HG02840 (cell line): ENCODE results near the gene PTCD3.

ENCODE experiments used
- ATAC-seq: cut with Tn5 transposase; IDR thresholded peaks from one replicate; pipeline ENCODE4 v1.9.1; 2021; ENCODE audit warnings: mild to moderate bottlenecking, moderate library complexity, moderate number of reproducible peaks; ENCODE audit not compliant: unreplicated experiment, low FRiP score

The PTCD3 gene

DNA sequence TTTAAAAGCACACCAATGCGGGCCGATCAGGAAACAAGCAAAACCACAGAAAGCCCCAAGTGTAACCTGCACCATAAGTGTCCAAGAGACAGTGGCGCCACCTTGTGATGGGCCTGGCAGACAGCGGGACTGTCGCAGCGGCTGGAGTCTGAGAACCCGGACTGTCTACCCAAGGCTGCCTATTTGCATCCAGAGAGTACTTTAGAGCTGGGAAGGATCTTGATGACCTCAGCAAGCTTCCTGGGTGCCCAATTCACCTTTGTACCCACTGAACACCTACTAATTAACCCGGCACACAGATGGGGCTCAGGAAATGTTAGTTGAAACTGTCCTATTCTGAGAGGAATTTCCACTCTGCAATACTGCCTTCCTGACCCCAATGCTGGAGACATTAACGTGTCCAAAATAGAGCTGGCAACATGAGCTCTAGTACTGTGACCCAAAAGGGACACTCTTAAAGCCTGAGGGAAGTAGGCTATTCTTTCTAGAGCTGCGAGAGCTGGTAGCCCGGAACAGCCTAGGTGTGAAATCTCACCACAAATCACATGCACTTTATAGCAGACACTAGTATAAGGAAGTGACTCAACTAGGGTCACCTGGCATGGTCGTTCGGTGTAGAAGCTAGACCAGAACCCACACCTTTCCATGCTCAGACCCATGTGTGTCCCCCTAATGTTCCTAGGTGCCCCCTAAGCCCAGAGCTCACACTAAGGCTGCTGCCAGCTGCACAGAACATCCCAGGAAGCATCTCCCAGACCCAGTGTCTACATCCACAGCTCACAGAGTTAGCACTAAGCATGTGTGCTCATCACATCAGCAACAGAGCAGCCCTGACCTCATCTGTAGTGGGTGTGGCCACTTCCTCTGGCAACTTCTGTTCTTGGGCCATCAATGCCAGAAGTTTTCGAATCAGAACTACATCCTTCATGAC is 25.8 kb upstream of the PTCD3 start:
- ATAC-seq = no peak

DNA sequence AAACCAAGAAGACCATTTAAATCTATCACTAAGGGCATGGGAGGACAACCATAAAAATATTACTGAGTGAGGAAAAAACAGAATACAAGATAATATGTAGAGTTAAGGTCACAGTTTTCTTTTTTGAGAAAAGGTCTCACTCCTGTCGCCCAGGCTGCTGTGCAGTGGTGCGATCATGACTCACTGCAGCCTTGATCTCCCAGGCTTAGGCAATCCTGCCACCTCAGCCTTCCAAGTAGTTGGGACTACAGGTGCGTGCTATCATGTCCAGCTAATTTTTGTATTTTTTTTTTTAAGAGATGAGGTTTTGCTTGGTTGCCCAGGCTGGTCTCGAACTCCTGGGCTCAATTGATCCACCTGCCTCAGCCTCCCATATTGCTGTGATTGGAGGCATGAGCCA is 24.3 kb upstream of the PTCD3 start:
- no peak for ATAC-seq

DNA sequence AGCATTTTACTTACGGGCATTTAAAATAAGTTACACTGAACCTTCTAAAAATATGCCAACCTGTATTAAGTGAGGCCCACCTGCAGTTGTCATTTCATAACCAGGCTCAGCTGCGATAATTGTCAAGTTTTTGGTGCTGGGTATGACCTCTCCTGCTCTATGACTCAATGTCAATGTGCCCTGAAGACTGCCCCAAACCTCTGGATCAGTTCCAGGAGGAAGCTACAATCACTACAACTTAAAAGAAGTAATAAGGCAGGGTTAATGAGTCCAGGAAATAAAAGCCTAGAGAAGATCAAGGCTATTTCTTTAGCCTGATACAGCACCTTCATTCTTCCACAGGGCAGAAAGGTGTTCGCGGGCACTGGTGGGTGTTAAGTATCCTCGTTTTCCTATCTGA is 23.3 kb upstream of the PTCD3 start:
- no peak for ATAC-seq

DNA sequence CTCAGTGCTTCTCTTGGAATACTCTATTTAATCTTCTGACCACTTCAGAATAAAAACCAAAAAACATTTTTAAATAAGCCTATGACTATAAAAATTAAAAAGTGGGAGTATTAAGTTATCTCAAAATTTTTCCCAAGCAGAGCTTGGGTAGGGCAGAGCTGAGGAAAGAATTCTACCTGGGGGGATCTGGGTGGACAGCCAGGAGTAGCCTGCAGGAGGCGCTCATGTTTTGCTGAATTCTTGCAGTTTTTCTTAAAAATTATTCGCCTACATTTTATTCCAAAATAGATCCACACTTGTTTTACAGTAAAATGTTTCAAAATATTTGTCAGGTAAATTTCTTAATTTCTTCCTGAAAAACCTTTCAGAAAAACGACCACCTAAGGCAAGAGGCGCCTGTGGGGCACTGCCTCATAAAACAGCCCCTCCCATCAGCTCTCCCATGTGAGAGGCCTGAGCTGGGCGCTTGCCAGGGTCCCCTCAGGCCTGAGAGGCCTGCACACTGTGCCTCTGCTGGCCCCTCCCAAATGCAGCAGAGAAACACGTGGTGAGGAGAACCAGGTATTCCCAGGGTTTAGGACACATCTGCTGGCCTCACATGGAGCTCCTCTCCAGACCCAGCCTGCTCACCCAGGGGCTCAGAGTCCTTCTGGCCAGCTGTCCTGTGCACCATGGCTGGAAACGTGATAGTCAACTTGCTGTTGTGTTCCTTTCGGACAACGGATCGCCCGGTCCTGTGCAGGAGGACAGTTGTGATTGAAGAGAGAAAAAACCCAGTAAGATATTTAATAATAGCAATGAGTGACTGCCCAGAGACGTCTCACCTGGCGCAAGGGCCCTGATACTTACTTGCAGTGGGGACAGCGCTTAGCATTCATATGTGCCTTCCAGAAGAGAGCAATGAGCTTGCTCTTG is 17.8 kb upstream of the PTCD3 start:
- ATAC-seq = no peak

DNA sequence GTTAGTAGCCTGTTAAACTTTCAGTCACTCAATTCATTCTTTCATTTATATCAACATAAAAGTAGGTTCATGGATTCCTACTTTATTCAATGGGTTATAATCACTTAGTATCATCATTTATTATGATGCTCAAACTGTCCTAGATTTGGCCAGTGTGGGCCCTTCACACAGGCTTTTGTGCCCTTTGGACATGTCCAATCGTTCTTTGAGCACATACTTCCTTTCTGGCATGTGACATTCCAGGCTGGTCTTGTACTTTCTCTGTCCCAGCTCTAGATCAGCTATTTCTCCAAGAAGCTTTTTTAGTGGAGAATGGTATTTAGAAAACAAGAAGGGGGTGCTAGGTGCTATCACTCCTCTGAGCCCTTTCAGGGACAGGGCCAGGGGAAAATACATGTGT is 11.8 kb upstream of the PTCD3 start:
- no peak for ATAC-seq

DNA sequence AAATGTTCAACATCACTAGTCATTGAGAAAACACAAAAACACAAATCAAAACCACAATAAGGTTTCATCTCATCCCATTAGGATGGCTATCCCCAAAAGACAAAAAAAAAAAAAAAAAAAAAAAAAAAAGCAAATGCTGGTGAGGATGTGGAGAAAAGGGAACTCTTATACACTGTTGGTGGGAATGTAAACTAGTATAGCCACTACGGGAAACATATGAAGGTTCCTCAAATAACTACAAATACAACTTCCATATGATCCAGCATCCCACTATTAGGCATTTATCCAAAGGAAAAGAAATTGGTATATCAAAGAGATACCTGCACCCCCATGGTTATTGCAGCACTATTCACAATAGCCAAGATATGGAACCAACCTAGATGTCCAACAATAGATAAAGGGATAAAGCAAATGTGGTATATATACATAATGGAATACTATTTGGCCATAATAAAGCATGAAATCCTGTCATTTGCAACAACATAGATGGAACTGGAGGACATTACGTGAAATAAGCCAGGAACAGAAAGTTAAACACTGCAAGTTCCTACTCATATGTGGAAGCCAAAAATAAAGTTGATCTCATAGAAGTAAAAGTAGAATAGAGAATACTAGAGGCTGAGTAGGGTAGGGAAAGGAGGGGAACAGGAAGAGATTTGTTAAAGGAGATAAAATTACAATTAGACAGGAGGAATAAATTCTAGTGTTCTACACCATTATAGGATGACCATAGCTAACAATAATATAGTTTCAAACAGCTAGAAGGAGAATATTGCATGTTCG is 8.7 kb upstream of the PTCD3 start:
- ATAC-seq = no peak

DNA sequence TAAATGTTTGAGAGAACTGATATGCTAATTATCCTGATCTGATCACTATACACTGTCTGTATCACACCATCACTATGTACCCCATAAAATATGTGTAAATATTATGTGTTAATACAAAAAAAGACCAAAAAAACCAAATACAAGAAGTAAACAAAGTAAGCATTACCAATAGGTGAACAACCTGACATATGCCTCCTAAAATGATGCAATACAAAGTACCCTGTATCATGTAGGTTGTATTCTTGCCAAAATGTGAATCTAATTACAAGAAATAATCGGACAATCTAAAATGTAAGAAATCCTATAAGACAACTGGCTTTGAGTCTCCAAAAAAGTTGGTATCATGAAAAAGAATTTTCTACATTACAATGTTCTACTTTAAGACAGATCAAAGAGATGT is 8.1 kb upstream of the PTCD3 start:
- no peak for ATAC-seq

DNA sequence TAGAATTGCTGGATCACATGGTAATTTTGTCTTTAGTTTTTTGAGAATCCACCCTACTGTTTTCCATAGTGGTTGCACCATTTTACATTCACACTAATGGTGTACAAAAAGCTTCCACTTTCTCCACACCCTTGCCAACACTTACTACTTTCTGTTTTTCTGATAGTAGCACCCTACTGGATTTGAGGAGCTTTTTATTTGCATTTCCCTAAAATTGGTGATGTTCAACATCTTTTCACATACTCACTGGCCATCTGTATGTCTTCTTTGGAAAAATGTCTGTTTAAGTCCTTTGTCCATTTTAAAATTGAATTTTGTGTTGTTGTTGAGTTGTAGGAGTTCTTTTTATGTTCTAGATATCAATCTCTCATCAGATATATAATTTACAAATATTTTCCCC is 3.9 kb upstream of the PTCD3 start:
- ATAC-seq = no peak

DNA sequence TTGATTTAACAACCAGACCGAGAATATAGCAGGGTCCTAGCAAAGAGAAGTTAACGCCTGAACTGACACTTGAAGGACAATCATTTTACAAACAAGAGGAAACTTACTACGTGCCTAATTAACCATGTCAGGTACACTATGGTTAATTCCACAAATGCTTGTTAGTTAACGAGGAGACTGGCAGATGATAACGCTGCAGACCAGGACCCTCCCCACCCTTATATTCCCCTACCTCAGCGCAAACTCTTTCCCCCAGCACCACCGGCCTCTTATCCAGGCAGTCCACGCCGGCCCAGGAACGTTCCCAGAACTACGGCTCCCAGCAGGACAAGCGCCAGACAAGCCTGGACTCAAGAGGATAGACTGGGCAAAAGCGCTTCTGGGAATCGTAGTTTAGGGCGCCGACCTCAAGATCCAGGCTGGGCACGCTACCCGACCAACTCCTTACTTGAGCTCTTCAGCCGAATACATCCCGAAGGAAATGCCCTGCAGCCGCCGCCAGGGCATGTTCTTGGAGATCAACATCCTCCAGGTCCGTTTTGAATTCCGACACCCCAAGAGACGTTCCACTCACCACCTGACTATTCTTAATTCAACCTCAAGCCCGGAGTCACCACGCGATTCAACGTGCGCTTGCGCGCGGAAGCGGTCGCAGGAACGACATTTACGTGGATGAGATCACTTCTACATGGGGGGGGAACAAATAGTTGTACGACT is 625 bp upstream of the PTCD3 start, which contains the start of gene POLR1A:
POLR1A (minus strand) TSS at position 635 of the 717 bp plus-strand sequence; CDS start at position 525, 110 bp downstream.
- ATAC-seq = peak; percentile 71

DNA sequence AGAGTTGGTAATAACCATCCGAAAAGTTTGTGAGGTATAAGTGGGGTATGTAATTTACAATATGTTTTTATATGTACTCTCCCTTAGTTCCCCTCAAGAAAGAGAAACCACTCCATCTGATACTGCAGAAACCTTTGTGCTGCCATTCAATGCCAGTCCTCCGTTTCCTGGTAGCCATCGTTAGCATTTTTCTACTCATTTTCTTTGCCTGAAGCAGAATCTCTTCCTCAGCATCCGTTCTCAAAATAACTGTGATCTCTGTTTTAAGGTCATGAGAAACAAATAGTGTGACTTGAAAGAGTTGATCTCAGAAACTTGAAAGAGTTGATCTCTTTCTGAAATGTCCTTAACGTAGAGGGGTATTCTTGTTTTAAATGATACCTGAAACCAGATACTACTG is 996 bp downstream of the PTCD3 start:
- no peak for ATAC-seq

DNA sequence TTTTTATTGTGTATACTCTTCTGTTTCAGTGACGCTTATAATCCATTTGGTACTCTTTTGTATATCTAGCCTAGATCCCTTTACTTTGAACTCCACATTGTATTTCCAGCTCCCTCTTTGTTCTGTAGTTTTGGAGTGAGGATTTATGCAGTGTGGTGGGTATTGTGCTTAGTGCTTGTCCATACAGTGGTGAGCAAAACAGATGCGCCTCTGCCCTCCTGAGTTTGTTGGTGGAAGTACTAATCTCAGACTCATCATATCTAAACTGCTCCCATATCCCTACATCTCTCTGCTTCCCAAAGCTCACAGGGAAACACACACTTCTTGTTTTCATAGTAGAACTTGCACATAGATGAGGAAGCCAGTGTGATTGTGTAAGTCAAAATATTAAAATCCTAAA is 12.1 kb downstream of the PTCD3 start:
- no peak for ATAC-seq

DNA sequence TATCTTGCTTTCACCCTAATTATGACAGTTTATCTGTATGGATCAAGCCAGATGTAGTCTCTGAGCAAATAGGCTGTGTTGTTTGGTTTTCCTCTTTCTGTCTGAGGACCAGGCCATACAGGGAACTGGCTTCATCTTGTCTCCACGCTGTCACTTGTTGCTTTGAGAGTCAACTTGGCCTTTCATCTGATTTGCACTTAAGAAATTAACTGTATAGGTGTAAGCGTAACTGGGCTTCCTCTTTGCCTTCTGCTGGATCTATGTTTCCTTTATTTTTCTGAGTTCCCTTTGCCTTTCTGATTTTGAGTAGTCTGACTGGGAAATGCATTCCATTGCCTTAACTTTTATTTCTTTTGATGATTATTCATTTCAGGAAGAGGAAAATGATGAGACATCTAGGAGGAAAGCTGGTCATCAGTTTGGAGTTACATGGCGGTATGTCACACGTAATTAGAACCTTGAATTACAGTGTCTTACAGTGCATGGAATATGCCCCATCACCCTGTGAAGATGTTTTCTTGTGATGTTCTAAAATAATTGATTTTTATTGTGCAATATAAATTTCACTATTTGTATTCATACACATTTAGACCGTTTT is 17.4 kb downstream of the PTCD3 start:
- no peak for ATAC-seq

DNA sequence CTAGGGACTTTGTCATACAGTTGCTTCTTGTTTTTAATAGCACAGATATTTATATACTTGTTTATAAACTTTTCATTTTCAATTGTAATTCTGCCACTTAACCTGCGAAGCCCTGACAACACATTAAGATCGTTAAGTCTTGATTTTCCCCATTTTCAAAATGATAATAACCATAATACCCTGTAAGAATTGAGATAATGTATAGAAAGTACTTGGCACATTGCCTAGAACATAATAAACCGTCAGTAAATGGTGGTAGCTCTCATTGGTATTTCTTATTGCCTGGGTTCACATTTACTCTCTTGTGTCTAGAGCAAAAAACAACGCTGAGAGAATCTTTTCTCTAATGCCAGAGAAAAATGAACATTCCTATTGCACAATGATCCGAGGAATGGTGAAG is 18.6 kb downstream of the PTCD3 start:
- no peak for ATAC-seq

DNA sequence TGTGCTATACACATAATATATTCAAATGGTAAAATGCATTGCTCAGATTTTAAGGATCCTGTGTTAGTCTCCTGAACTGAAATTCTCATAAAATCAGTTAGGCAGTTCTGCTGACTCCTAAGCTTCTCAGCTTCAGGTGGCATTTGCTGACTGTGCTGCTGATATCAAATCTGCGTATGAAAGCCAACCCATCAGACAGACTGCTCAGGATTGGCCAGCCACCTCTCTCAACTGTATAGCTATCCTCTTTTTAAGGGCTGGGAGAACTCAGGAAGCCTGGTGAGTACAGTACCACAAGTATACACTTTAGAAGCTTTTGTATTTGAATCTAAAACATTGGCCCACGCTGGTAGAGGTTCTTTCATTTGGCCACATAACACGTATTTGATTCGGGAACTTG is 28.7 kb downstream of the PTCD3 start:
- no peak for ATAC-seq

DNA sequence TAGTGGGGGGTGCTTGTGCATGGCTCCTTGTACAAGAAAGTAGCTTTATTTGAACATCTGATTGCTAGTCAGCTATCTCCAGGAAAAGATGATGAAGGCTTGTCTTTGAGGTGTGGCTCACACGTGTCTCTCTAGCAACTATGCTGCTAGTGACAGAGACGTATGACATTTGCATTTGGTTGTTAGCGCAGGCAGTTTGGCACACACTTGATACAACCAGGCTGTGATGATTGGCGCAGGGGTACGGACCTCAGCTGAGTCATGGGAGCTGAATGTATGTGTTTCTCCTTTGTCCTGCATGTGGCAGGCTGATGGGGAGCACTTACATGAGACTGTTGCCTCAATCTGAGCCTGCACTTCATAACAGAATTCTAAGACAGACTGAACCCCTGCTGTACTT is 29.6 kb downstream of the PTCD3 start:
- ATAC-seq = no peak

DNA sequence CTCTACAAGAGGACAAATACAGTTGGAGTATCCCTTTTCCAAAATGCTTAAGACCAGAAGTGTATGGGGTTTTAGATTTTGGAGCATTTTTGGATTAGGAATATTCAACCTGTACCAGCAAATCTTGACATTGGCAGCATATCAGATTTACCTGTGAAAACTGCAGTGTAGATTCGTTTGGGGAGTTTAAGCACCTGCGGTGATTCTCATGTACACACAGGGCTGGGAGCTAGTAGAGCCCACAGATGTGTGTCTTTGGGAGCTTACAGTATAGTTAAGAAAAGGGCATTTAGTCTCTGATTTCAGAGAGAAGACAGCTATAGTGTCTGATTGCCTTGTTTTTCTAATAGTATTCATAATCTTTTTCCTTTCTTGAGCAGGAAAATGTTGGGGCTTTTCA is 30.1 kb downstream of the PTCD3 start:
- ATAC-seq = no peak

DNA sequence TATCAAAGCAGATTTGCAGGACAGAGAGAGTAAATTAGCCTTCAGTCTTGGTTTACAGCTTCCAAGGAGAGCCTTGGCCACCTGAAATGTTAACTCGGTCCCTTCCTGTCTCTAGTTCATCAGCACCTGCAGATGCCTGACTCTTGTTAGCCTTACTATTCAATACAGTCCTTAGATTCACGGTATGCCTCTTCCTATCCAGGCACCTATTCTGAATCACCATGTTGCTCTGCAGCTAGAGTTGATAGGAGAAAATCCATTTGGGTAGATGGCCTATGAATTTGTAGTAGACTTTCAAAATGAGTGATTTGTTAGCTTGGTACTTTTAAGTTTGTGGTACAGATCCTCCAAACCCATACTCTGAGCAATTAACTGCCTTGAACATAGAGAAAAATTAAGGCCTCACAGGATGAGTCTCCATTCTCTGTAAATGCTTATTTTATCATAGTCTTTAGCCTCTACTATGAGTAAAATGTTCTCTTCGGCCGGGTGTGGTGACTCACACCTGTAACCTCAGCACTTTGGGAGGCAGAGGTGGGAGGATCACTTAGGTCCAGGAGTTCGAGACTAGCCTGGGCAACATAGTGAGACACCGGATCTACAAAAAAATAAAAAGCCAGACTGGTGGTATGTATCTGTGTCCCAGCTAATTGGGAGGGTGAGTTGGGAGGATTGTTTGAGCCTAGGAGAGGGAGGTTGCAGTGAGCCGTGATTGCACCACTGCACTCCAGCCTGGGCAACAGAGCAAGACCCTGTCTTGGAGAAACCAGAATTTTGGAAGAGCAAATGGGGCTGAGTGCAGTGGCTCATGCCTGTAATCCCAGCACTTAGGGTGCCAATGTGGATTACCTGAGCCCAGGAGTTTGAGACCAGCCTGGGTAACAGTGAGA is 32.9 kb downstream of the PTCD3 start:
- ATAC-seq = no peak

DNA sequence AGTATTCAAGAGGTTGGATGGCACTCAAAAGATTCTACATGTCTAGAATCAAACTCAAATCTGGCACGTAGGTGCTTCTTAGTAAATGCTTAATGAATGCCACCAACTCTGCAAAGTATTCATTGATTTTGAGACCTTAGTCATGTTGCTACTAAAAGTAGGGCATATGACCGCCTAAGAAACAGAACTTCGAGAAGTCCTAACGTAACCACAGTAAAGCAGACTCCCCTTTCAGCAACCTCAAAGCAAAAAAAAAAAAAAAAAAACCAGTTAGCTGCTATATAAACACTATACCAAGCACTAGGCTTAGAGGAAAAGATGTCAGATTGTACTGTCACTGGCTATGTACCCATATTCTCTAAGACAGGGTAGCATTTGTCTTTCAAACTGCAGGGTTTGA is 33.9 kb downstream of the PTCD3 start:
- no peak for ATAC-seq

DNA sequence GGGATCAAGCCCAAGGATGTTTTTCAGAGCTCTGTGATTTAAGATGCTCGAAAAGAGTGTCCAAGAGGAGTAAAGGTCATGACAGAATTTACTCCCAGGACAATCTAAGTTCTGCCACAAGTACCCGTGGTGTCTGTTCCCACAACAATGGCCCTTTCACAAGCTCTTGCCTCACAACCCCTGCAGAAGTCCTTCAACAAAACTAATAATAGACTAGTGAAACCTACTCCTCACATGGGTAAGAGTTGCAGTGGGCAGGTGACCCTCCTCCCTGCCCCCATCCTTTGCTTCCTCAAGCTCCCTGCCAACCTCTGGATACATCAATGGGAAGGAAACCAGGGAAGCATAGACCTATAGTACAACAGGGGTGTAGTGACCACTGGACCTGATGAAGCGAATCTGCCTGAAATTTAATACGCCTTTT is 34.9 kb downstream of the PTCD3 start:
- ATAC-seq = no peak
